ENCODE measurements around the gene CFAP74. TPM values are rescaled to one million over a fixed set of nuclear protein-coding genes. Genes with fewer than 3 reads are reported as not detected.

CFAP74 gene
- total and polyA plus RNA-seq, 9 of the 15 experiments (the other 6 are each of a cell fraction or from before 2014, with no cell fraction given), result 0.03 to 0.15 (median 0.05) TPM; not detected in 6

DNA sequence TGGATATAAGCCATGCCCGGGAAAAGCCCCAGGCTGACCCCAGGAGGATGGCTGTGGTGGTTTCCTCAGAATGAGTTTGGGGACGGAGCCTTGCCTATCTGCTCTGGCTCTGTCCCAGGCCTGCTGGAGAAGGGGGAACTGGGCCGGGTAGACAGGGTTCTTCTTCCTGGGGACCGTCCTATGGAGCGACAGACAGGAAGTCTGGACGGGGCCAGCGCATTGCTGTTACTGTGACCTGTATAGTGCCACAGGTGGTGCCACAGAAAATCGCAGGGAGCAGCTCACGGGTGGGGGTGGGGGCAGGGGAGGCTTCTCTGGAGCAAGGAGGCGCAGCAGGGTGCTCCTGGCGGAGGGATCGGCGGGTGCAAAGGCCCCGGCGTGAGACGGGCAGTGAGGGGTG lies 36.4 kb downstream of the CFAP74 start:
- ChIA-PET CTCF (ENCODE audit: low intra/inter-chr PET ratio) (no interaction called here), POLR2A (no interaction called here)
- peaks cover 33 to 72% of the 10 kb centered on the region in 2 experiments for H3K27me3 ChIP-seq (ENCODE audit: control insufficient read depth in 2 of 2, insufficient read depth in 2 of 2, low read length in 2 of 2)
- H3K4me2 ChIP-seq (ENCODE audit: insufficient read depth, low read length), result no peak overlapping the region
- H3K36me3 ChIP-seq (ENCODE audit: control insufficient read depth, insufficient read depth, low read length), result no peaks in the 10 kb centered on the region
- ATAC-seq (no peak), DNase-seq (ENCODE audit: extremely low read depth in 1 of 4, low spot score in 3 of 4) (no peak), FAIRE-seq (no peak)
- no peak overlapping the region for H3K4me3 ChIP-seq
- in situ Hi-C loops (cut with MboI) (no loop called here), intact Hi-C loops (cut with micrococcal nuclease) (no loop called here)
- H3K9me1 ChIP-seq (ENCODE audit: control insufficient read depth, insufficient read depth, low read length), result no peaks in the 10 kb centered on the region
- H4K20me1 ChIP-seq (replicated peaks; ENCODE audit: control insufficient read depth, insufficient read depth, low read length), result peaks cover 12% of the 10 kb centered on the region
- no peak overlapping the region for H2AFZ ChIP-seq (ENCODE audit: low read depth, low read length)
- BruUV-seq (replicated peaks), result no TSS peak
- H3K27ac ChIP-seq (ENCODE audit: extremely low read depth, low read depth, low read length), result no peak overlapping the region
- no peak for TF ChIP-seq SLC30A9 (CRISPR knock-in tag; IDR thresholded peaks at IDR 0.05)
- H3K79me2 ChIP-seq (ENCODE audit: control insufficient read depth, insufficient read depth, low read length), result no peaks in the 10 kb centered on the region
- WGBS (ENCODE audit: insufficient coverage, low coverage, missing lambda C conversion rate), result 8% methylated on average over 12 of the region's 16 CpGs
- no peak overlapping the region; a peak in 1 of 4 replicates for H3K9ac ChIP-seq (ENCODE audit: insufficient read depth in 1 of 2, low read depth in 2 of 2, low read length in 2 of 2)
- H3K9me3 ChIP-seq (replicated peaks; ENCODE audit: control insufficient read depth, insufficient read depth, low read depth, low read length), result peaks cover 6% of the 10 kb centered on the region
- H3K4me1 ChIP-seq (replicated peaks in 1 of 2; ENCODE audit: control insufficient read depth in 2 of 2, insufficient read depth in 2 of 2, low read length in 2 of 2), result peaks cover 0 to 28% of the 10 kb centered on the region in 2 experiments; a peak in 1 of 5 replicates

DNA sequence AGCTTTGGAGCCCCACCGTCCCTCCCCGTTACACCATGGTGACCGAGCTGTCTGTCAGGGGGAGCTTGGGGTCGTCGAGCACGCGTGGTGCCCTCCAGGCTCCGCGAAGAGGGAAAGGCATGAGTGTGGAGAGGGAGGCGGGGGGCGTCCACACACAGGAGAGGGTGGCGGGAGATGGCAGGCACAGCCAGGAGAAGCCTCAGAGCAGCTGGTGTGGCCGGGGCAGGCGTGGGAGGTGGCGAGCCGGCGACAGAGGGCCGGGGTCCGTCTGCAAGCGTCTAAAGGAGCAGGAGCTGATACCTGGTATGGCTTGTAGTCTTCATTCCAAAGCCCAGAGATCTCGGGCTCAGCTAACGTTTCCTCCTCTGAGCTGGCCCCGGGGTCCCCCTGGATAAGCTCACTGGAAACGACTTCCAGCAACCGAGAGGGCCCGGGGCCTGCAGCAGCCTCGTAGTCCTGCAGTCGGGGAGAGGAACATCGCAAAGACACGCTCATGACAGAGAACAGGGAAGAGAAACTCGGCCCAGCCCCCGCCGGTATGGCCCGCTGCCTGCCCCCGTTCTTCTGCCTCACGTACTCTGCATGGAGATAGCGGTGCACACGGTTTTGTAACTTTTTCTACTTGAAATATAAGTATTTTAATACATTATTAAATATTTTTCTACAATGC lies 37.4 kb downstream of the CFAP74 start:
- in situ Hi-C loops (cut with MboI), result no loop called here
- no peak overlapping the region for H3K4me3 ChIP-seq
- 0 out of 4 replicates have a peak overlapping the region, but pooled peaks of 1 of the 2 experiments have one; percentile 17 for H3K9ac ChIP-seq (ENCODE audit: insufficient read depth in 1 of 2, low read depth in 2 of 2, low read length in 2 of 2)
- ChIA-PET POLR2A (interaction anchor here (0.9 to 1.4 kb wide), 2 partner anchors 35 to 124 kb away, joined by 3 read pairs; no protein-coding TSS in a partner anchor), CTCF (ENCODE audit: low intra/inter-chr PET ratio) (no interaction called here)
- no TSS peak for BruUV-seq (replicated peaks)
- H3K79me2 ChIP-seq (ENCODE audit: control insufficient read depth, insufficient read depth, low read length), result no peaks in the 10 kb centered on the region
- FAIRE-seq, result no peak
- no peak for DNase-seq (ENCODE audit: extremely low read depth in 1 of 4, low spot score in 3 of 4)
- no peak for ATAC-seq
- H3K27ac ChIP-seq (ENCODE audit: extremely low read depth, low read depth, low read length), result no peak overlapping the region
- peaks cover 0 to 28% of the 10 kb centered on the region in 2 experiments; a peak in 1 of 5 replicates for H3K4me1 ChIP-seq (replicated peaks in 1 of 2; ENCODE audit: control insufficient read depth in 2 of 2, insufficient read depth in 2 of 2, low read length in 2 of 2)
- H4K20me1 ChIP-seq (replicated peaks; ENCODE audit: control insufficient read depth, insufficient read depth, low read length), result peaks cover 12% of the 10 kb centered on the region
- 2% methylated on average over 37 of the region's 38 CpGs for WGBS (ENCODE audit: insufficient coverage, low coverage, missing lambda C conversion rate)
- H3K9me1 ChIP-seq (ENCODE audit: control insufficient read depth, insufficient read depth, low read length), result no peaks in the 10 kb centered on the region
- H2AFZ ChIP-seq (ENCODE audit: low read depth, low read length), result no peak overlapping the region
- H3K9me3 ChIP-seq (replicated peaks; ENCODE audit: control insufficient read depth, insufficient read depth, low read depth, low read length), result peaks cover 5% of the 10 kb centered on the region
- no peak for TF ChIP-seq NR2C2 (CRISPR knock-in tag; IDR thresholded peaks at IDR 0.05)
- TF ChIP-seq NR2C2 (tag; IDR thresholded peaks at IDR 0.05), result no peak
- TF ChIP-seq, protein P1, sequence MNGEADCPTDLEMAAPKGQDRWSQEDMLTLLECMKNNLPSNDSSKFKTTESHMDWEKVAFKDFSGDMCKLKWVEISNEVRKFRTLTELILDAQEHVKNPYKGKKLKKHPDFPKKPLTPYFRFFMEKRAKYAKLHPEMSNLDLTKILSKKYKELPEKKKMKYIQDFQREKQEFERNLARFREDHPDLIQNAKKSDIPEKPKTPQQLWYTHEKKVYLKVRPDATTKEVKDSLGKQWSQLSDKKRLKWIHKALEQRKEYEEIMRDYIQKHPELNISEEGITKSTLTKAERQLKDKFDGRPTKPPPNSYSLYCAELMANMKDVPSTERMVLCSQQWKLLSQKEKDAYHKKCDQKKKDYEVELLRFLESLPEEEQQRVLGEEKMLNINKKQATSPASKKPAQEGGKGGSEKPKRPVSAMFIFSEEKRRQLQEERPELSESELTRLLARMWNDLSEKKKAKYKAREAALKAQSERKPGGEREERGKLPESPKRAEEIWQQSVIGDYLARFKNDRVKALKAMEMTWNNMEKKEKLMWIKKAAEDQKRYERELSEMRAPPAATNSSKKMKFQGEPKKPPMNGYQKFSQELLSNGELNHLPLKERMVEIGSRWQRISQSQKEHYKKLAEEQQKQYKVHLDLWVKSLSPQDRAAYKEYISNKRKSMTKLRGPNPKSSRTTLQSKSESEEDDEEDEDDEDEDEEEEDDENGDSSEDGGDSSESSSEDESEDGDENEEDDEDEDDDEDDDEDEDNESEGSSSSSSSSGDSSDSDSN (IDR thresholded peaks at IDR 0.05; ENCODE audit: borderline replicate concordance in 1 of 2, low read depth in 2 of 2, low read length in 2 of 2), result 0 out of 4 replicates have a peak, but pooled peaks of 1 of the 2 experiments have one; percentile 34
- H3K27me3 ChIP-seq (ENCODE audit: control insufficient read depth in 2 of 2, insufficient read depth in 2 of 2, low read length in 2 of 2), result peaks cover 40 to 72% of the 10 kb centered on the region in 2 experiments
- intact Hi-C loops (cut with micrococcal nuclease), result no loop called here
- H3K4me2 ChIP-seq (ENCODE audit: insufficient read depth, low read length), result no peak overlapping the region
- H3K36me3 ChIP-seq (ENCODE audit: control insufficient read depth, insufficient read depth, low read length), result no peaks in the 10 kb centered on the region
